Lower lobe of right lung (tissue), 2 donors: Measurements from ENCODE around the gene FYN. TPM values are rescaled to one million over a fixed set of nuclear protein-coding genes. Genes with fewer than 3 reads are reported as not detected.

Experiments
- ATAC-seq, 2 donors: fragments of 200-7000 bp; cut with Tn5 transposase; one replicate each; pipeline ENCODE4 v1.9.1; 2020 to 2022; ENCODE audit warnings: mild to moderate bottlenecking in 2 of 2, moderate library complexity in 2 of 2
- DNase-seq: peaks from one replicate; pipeline ENCODE4 v3.0.0-alpha.2; 2020
- H3K27ac ChIP-seq: fragments of 200-600 bp; one replicate; pipeline ENCODE4 v1.8.0; 2022
- H3K27me3 ChIP-seq: fragments of 200-600 bp; one replicate; pipeline ENCODE4 v1.8.0; 2022; ENCODE audit warnings: low read depth
- H3K36me3 ChIP-seq: fragments of 200-600 bp; one replicate; pipeline ENCODE4 v1.8.0; 2022; ENCODE audit warnings: mild to moderate bottlenecking
- H3K4me1 ChIP-seq: fragments of 200-600 bp; one replicate; pipeline ENCODE4 v1.8.0; 2022
- H3K4me3 ChIP-seq: fragments of 200-600 bp; one replicate; pipeline ENCODE4 v1.8.0; 2022; ENCODE audit warnings: mild to moderate bottlenecking
- H3K9me3 ChIP-seq: fragments of 200-600 bp; one replicate; pipeline ENCODE4 v1.8.0; 2022
- intact Hi-C: fragments of 100-400 bp; cut with DNase I; formaldehyde crosslinking; loops from one replicate; pipeline ENCODE4 v1.11.0; 2022
- total RNA-seq: library from RNA; stranded (reverse); fragmentation: NEBNext Ultra II Directional; extraction: Animal tissue kit (Norgen Biotek cat#: 25700); gene quantifications from one replicate; pipeline ENCODE4 v1.2.1, GENCODE V29; 2021
- TF ChIP-seq, protein P1 (sequence below): fragments of 200-600 bp; IDR thresholded peaks from one replicate; pipeline ENCODE4 v1.8.0; 2022; ENCODE audit warnings: antibody characterized with exemption, mild to moderate bottlenecking
- donor health status: DM: no; HTN: yes; CAD: no; lungs with severe emphysema.

The FYN gene
- total RNA-seq, 1 donor from 2014 or later, result 99.2 TPM

DNA sequence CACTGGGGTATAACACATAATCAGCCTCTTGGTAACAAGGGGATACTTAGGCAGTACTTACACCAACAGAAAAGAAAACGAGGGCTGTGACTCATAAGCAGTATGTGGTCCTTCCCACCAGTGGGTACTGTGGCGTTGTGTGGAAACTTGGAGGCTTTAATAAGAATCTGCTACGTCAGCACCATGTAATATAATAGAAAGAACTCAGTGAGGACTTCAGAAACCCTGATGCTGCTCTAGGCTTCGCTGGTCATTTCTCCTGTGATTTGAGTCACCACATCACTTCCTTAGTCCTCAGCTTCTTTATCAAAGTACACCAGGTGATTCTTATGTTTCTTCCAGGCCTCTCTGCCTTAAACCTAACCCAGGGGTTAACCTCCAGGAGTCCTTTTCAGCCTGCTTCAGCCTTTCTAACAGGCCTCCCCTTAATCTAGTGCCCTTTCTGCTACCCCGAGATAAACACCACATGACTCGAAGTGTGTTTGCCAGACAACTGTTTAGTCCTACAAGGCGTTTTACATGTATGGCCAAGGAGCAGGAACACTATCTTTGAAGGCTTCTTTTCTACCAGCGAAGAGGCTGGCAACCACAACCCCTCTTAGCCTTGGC is 68.5 kb downstream of the FYN start:
- TF ChIP-seq, protein P1, sequence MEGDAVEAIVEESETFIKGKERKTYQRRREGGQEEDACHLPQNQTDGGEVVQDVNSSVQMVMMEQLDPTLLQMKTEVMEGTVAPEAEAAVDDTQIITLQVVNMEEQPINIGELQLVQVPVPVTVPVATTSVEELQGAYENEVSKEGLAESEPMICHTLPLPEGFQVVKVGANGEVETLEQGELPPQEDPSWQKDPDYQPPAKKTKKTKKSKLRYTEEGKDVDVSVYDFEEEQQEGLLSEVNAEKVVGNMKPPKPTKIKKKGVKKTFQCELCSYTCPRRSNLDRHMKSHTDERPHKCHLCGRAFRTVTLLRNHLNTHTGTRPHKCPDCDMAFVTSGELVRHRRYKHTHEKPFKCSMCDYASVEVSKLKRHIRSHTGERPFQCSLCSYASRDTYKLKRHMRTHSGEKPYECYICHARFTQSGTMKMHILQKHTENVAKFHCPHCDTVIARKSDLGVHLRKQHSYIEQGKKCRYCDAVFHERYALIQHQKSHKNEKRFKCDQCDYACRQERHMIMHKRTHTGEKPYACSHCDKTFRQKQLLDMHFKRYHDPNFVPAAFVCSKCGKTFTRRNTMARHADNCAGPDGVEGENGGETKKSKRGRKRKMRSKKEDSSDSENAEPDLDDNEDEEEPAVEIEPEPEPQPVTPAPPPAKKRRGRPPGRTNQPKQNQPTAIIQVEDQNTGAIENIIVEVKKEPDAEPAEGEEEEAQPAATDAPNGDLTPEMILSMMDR, result peak; percentile 10
- Histone ChIP-seq H3K27ac (peak overlapping the region; percentile 66), H3K9me3 (no peaks in the 10 kb centered on the region), H3K27me3 (no peaks in the 10 kb centered on the region), H3K36me3 (no peaks in the 10 kb centered on the region), H3K4me3 (no peak overlapping the region), H3K4me1 (peaks cover 47% of the 10 kb centered on the region)
- peak; percentile 78 to 82 for ATAC-seq
- intact Hi-C loops, result no loop called here
- DNase-seq, result no peak

DNA sequence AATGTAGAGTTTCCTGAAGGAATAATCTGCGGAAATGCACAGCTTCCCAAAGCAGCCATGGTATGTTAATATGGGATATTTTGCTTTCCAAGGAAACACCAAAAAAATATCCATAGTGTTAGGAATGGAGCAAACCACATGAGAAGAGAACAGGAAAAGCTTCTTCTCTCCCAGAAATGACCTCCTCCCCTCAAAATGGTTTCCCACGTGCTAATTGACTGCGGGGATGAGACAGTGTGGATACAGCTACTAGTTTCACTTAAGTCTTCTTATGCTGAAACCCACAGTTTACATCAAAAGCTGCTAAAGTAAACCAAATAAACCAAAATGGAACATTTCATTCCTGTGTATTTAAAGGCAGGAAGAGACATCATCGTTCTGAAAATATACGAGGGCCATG is 69.4 kb downstream of the FYN start:
- no peak overlapping the region for H3K4me3 ChIP-seq
- H3K9me3 ChIP-seq, result no peaks in the 10 kb centered on the region
- TF ChIP-seq, protein P1, result no peak
- no peaks in the 10 kb centered on the region for H3K27me3 ChIP-seq
- peaks cover 47% of the 10 kb centered on the region for H3K4me1 ChIP-seq
- DNase-seq, result no peak
- H3K27ac ChIP-seq, result peak overlapping the region; percentile 66
- ATAC-seq, result peak in 1 of 2 donors; percentile 18
- intact Hi-C loops, result no loop called here
- no peaks in the 10 kb centered on the region for H3K36me3 ChIP-seq

DNA sequence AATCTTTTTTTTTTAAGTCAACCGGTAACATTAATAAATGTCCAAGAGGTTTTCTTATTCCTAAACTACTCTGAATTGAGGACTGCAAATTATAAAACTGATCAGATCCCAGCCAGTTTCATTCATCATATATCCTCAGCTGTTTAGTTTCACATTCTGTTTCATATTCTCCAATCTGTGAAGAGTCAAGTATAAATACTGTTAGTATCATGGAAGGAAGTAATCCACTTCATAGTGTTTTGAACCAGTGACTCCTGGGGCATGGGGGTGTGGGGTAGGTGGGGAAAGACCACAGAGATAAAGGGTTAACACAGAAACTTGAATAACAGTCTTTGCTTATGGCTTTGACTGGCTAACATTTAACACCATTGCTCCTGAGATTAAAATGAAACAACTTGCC is 69.9 kb downstream of the FYN start:
- ATAC-seq, result peak in 1 of 2 donors; percentile 17
- intact Hi-C loops, result no loop called here
- Histone ChIP-seq H3K27ac (peak overlapping the region; percentile 66), H3K4me1 (peaks cover 50% of the 10 kb centered on the region), H3K27me3 (no peaks in the 10 kb centered on the region), H3K9me3 (no peaks in the 10 kb centered on the region), H3K4me3 (no peak overlapping the region), H3K36me3 (no peaks in the 10 kb centered on the region)
- TF ChIP-seq, protein P1, result no peak
- no peak for DNase-seq

DNA sequence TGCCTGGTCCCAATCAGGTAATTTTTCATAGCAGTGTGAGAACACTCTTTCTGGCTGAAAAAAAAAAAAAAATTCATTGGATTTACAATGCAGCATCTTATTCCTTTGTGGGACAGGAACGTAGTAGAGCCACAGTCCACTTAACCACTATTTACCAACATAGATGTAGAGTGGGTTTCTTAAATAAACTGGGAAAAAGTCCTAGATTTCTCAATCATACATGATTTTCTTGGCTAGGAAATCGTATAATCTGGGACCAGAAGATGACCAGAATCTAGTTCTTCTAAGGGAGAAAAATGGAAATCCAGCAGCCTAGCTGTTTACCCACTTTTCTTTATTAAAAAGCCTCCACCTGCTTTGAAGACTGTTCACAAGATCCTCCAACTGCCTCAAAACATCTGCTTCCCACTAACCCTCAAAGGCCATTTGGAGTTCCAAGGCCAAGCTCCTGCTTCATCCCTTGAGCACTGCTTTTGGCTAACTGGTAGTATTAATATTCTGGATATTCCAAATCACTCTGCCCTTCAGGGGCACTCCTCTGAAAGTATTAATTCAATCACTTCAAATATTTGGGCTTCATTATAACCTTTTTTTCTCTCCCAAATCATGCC is 70.4 kb downstream of the FYN start:
- TF ChIP-seq, protein P1, result no peak
- intact Hi-C loops, result no loop called here
- no peak for DNase-seq

DNA sequence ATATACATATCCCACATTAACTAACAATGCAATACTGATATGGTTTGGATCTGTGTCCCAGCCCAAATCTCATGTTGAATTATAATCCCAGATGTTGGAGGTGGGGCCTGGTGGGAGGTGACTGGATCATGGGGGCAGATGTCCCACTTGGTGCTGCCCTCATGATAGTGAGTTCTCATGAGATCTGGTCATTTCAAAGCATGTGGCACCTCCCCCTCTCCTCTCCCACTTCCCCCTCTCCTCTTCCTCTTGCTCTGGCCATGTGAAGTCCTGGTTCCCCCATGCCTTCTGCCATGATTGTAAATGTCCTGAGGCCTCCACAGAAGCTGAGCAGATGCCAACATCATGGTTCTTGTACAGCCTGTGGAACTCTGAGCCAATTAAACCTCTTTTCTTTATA is 71.2 kb downstream of the FYN start:
- H3K36me3 ChIP-seq, result no peaks in the 10 kb centered on the region
- ATAC-seq (no peak), DNase-seq (no peak)
- no peak overlapping the region for H3K4me3 ChIP-seq
- intact Hi-C loops, result no loop called here
- TF ChIP-seq, protein P1, result no peak
- H3K27me3 ChIP-seq, result no peaks in the 10 kb centered on the region
- H3K27ac ChIP-seq, result no peak overlapping the region
- H3K9me3 ChIP-seq, result no peaks in the 10 kb centered on the region
- peaks cover 57% of the 10 kb centered on the region for H3K4me1 ChIP-seq

More for the DNA sequence above, 70.4 kb downstream of the FYN start:
- Histone ChIP-seq H3K9me3 (no peaks in the 10 kb centered on the region), H3K36me3 (no peaks in the 10 kb centered on the region), H3K27me3 (no peaks in the 10 kb centered on the region), H3K4me3 (no peak overlapping the region), H3K27ac (peak overlapping the region; percentile 46), H3K4me1 (peaks cover 56% of the 10 kb centered on the region)
- no peak for ATAC-seq
